OCI-LY1 (cell line): ENCODE results near the gene AMZ1.

Source experiments
- H2AFZ ChIP-seq: fragments of 200-600 bp; sonication (generic), shearing (Covaris generic); 2 replicates; pipeline ENCODE4 v1.6.0; 2014; ENCODE audit warnings: antibody characterized with exemption, mild to moderate bottlenecking, low read length
- H3F3A ChIP-seq: fragments of 200-600 bp; sonication (generic), shearing (Covaris generic); 2 replicates; pipeline ENCODE4 v1.6.0; 2014; ENCODE audit warnings: mild to moderate bottlenecking, antibody characterized with exemption, low read length, moderate library complexity; ENCODE audit not compliant: insufficient read depth
- H3K27ac ChIP-seq: fragments of 200-600 bp; sonication (generic); 2 replicates; pipeline ENCODE4 v1.5.1; 2014; ENCODE audit warnings: low read length, mixed run types, mild to moderate bottlenecking, low read depth; ENCODE audit not compliant: poor library complexity, severe bottlenecking
- H3K27me3 ChIP-seq: fragments of 200-600 bp; sonication (generic); 2 replicates; pipeline ENCODE4 v1.6.0; 2014; ENCODE audit warnings: antibody characterized with exemption, mild to moderate bottlenecking, low read length, moderate library complexity; ENCODE audit not compliant: insufficient read depth
- H3K36me3 ChIP-seq: fragments of 200-600 bp; sonication (generic); 2 replicates; pipeline ENCODE4 v1.6.1; 2014; ENCODE audit warnings: mild to moderate bottlenecking, antibody characterized with exemption, low read length, moderate library complexity, mixed read lengths; ENCODE audit not compliant: insufficient read depth
- H3K4me1 ChIP-seq: fragments of 200-600 bp; sonication (generic); 2 replicates; pipeline ENCODE4 v1.5.1; 2014; ENCODE audit warnings: mild to moderate bottlenecking, low read length, moderate library complexity; ENCODE audit not compliant: insufficient read depth, severe bottlenecking
- H3K4me2 ChIP-seq: fragments of 200-600 bp; sonication (generic), shearing (Covaris generic); 2 replicates; pipeline ENCODE4 v1.6.1; 2014; ENCODE audit warnings: low read length
- H3K4me3 ChIP-seq: fragments of 200-600 bp; sonication (generic); 2 replicates; pipeline ENCODE4 v1.5.1; 2014; ENCODE audit warnings: low read length, low read depth, mild to moderate bottlenecking, mixed read lengths; ENCODE audit not compliant: poor library complexity, severe bottlenecking
- H3K79me2 ChIP-seq: fragments of 200-600 bp; shearing (Covaris generic); 2 replicates; pipeline ENCODE4 v1.6.1; 2016; ENCODE audit warnings: mixed run types, low read length, mixed read lengths; ENCODE audit not compliant: insufficient read depth
- H3K9ac ChIP-seq: fragments of 200-600 bp; sonication (generic), shearing (Covaris generic); 2 replicates; pipeline ENCODE4 v1.6.1; 2014; ENCODE audit warnings: mild to moderate bottlenecking, low read length, mixed read lengths
- H3K9me2 ChIP-seq: fragments of 200-600 bp; sonication (generic), shearing (Covaris generic); 2 replicates; pipeline ENCODE4 v1.6.1; 2014; ENCODE audit warnings: low read depth, mild to moderate bottlenecking, low read length, mixed read lengths
- H3K9me3 ChIP-seq: fragments of 200-600 bp; shearing (Covaris generic); 2 replicates; pipeline ENCODE4 v1.6.1; 2014; ENCODE audit warnings: low read length, mixed read lengths
- H4K20me1 ChIP-seq: fragments of 200-600 bp; sonication (generic), shearing (Covaris generic); 2 replicates; pipeline ENCODE4 v1.6.0; 2016; ENCODE audit warnings: mild to moderate bottlenecking, low read length; ENCODE audit not compliant: insufficient read depth
- EZH2 ChIP-seq: fragments of 200-600 bp; sonication (generic), shearing (Covaris generic); IDR thresholded peaks from 2 replicates; pipeline ENCODE4 v1.8.0; 2017; ENCODE audit warnings: borderline replicate concordance, mixed run types, mild to moderate bottlenecking, antibody characterized with exemption, low read length, moderate library complexity, mixed read lengths
- TF ChIP-seq, protein P1 (sequence below): fragments of 200-600 bp; sonication (generic), shearing (Covaris generic); IDR thresholded peaks from 2 replicates; pipeline ENCODE4 v1.5.1; 2017; ENCODE audit warnings: mild to moderate bottlenecking, antibody characterized with exemption, low read length, moderate library complexity, mixed read lengths

The AMZ1 gene

GRCh38 chr7:2728316-2729030, 40.5 kb downstream of the AMZ1 start:
- Histone ChIP-seq H3F3A (no peaks in the 10 kb centered on the region), H3K27me3 (no peaks in the 10 kb centered on the region; the same call in 1 of the 2 replicates), H3K79me2 (no peaks in the 10 kb centered on the region), H4K20me1 (no peaks in the 10 kb centered on the region), H3K9me3 (no peaks in the 10 kb centered on the region), H3K4me2 (no peak overlapping the region), H3K9ac (no peak overlapping the region), H3K4me3 (no peak overlapping the region), H3K4me1 (no peaks in the 10 kb centered on the region), H3K9me2 (no peaks in the 10 kb centered on the region), H2AFZ (no peak overlapping the region), H3K36me3 (no peaks in the 10 kb centered on the region), H3K27ac (no peak overlapping the region)
- TF ChIP-seq EZH2 = no peak

- H3K4me2 ChIP-seq = no peak overlapping the region
- no peaks in the 10 kb centered on the region for H3K36me3 ChIP-seq
- H3K9me3 ChIP-seq = no peaks in the 10 kb centered on the region
- no peaks in the 10 kb centered on the region for H3F3A ChIP-seq
- no peaks in the 10 kb centered on the region for H3K4me1 ChIP-seq
- H3K79me2 ChIP-seq = no peaks in the 10 kb centered on the region
- no peak overlapping the region for H3K4me3 ChIP-seq
- H3K27ac ChIP-seq = no peak overlapping the region
- H3K9ac ChIP-seq = no peak overlapping the region
- no peak overlapping the region for H2AFZ ChIP-seq
- H3K27me3 ChIP-seq = no peaks in the 10 kb centered on the region; the same call in 1 of the 2 replicates
- no peaks in the 10 kb centered on the region for H4K20me1 ChIP-seq
- no peaks in the 10 kb centered on the region for H3K9me2 ChIP-seq
- no peak for TF ChIP-seq EZH2
- TF ChIP-seq, protein P1, sequence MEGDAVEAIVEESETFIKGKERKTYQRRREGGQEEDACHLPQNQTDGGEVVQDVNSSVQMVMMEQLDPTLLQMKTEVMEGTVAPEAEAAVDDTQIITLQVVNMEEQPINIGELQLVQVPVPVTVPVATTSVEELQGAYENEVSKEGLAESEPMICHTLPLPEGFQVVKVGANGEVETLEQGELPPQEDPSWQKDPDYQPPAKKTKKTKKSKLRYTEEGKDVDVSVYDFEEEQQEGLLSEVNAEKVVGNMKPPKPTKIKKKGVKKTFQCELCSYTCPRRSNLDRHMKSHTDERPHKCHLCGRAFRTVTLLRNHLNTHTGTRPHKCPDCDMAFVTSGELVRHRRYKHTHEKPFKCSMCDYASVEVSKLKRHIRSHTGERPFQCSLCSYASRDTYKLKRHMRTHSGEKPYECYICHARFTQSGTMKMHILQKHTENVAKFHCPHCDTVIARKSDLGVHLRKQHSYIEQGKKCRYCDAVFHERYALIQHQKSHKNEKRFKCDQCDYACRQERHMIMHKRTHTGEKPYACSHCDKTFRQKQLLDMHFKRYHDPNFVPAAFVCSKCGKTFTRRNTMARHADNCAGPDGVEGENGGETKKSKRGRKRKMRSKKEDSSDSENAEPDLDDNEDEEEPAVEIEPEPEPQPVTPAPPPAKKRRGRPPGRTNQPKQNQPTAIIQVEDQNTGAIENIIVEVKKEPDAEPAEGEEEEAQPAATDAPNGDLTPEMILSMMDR = no peak
These were observed 41.3 kb downstream of the AMZ1 start for GRCh38 chr7:2729031-2729892.

DNA sequence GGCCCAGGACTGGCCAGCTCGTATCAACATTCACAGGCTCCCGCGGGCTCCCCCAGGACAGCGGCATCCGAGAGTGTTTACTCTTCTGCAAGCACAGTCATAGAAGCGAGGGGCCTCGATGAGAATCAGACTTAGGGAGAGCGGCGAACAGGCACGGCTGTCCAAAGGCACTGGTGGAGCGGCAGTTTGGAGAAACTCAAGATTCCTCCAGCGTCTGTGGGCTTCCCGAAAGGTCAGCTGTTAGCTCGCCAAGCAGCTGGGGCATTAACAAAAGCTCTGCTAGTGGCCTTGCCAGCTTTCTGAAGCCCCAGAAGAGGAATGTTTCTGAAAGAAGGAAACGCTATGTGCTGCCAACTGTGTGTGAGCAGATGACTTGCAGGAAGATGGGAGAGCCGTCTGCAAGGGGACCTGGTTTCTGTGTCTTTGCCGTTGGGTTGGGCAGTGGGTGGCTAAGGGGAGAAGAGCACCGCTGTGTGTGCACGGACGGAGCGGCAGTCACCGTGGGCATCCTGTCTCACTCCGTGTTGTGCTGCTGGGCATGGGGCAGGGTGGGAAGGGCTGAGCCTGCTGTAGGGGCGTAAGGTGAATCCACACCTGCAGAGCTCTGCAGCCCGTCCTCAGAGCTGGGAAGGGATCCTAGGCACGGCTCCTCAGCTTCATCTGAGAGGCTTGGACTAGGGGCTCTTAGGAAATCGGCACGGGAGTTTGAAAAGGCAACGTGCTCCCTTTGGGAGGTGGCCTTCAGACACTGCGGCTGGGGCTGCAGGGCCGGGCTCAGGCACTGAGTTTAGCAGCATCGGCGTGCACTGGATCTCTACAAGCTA, 42.1 kb downstream of the AMZ1 start:
- Histone ChIP-seq H4K20me1 (no peaks in the 10 kb centered on the region), H3K36me3 (no peaks in the 10 kb centered on the region), H3K27ac (no peak overlapping the region), H3K4me2 (no peak overlapping the region), H3K79me2 (no peaks in the 10 kb centered on the region), H3K4me1 (no peaks in the 10 kb centered on the region), H3K4me3 (no peak overlapping the region), H3K9ac (no peak overlapping the region), H3K9me3 (no peaks in the 10 kb centered on the region), H3F3A (no peaks in the 10 kb centered on the region), H3K27me3 (no peaks in the 10 kb centered on the region; the same call in 1 of the 2 replicates), H3K9me2 (no peaks in the 10 kb centered on the region), H2AFZ (no peak overlapping the region)
- TF ChIP-seq, protein P1 = no peak
- TF ChIP-seq EZH2 = no peak
